HepG2 (cell line): ENCODE results near the gene BCAS4.

Experiments used
- CTCF ChIP-seq: sonication (generic); formaldehyde crosslinking; IDR thresholded peaks from 2 replicates; pipeline ENCODE4 v1.5.0; 2020; ENCODE audit warnings: mild to moderate bottlenecking, missing genetic modification reagents, moderate library complexity
- EP300 ChIP-seq, 3 experiments: sonication (generic) in 1 of 3; formaldehyde crosslinking in 1 of 3; IDR thresholded peaks; 2 replicates each; pipeline versions ENCODE4 v1.5.1 to v1.6.1; 2011 to 2020; ENCODE audit warnings: low read depth in 2 of 3, low read length in 2 of 3, borderline replicate concordance in 1 of 3, improper control_type of control experiment in 1 of 3, mild to moderate bottlenecking in 1 of 3, missing genetic modification reagents in 1 of 3, moderate library complexity in 1 of 3
- POLR2A ChIP-seq, 2 experiments: IDR thresholded peaks; 2 replicates each; pipeline ENCODE4 v1.6.1; 2011; ENCODE audit warnings: low read depth in 2 of 2, low read length in 2 of 2, mild to moderate bottlenecking in 1 of 2, moderate library complexity in 1 of 2; ENCODE audit not compliant: insufficient read depth in 1 of 2
- REST ChIP-seq, 2 experiments: IDR thresholded peaks; 2 replicates each; pipeline ENCODE4 v1.6.1; 2011 to 2012; ENCODE audit warnings: low read length in 2 of 2, borderline replicate concordance in 1 of 2, low read depth in 1 of 2, mild to moderate bottlenecking in 1 of 2, moderate library complexity in 1 of 2
- ZNF121 ChIP-seq: sonication (generic); formaldehyde crosslinking; IDR thresholded peaks from 2 replicates; pipeline ENCODE4 v1.5.0; 2020; ENCODE audit warnings: mild to moderate bottlenecking, missing genetic modification reagents
- ZNF318 ChIP-seq: sonication (generic); formaldehyde crosslinking; IDR thresholded peaks from 2 replicates; pipeline ENCODE4 v1.4.0; 2020; ENCODE audit warnings: mild to moderate bottlenecking, missing genetic modification reagents
- ZNF83 ChIP-seq: sonication (generic); formaldehyde crosslinking; IDR thresholded peaks from 2 replicates; pipeline ENCODE4 v1.4.0; 2020; ENCODE audit warnings: missing genetic modification reagents, mild to moderate bottlenecking, borderline replicate concordance

GRCh38 chr20:50762045-50762422 is 32.8 kb upstream of the BCAS4 start:
- no peak for TF ChIP-seq CTCF (CRISPR knock-in tag)
- no peak for TF ChIP-seq POLR2A (IDR thresholded peaks at IDR 0.05; ENCODE audit: insufficient read depth in 1 of 2, low read depth in 2 of 2, low read length in 2 of 2)
- no peak for TF ChIP-seq ZNF83 (CRISPR knock-in tag)
- no peak for TF ChIP-seq EP300 (IDR thresholded peaks at IDR 0.05; ENCODE audit: low read depth in 2 of 2, low read length in 2 of 2)
- no peak for TF ChIP-seq EP300 (CRISPR knock-in tag; IDR thresholded peaks at IDR 0.05; ENCODE audit: borderline replicate concordance)
- no peak for TF ChIP-seq ZNF121
- TF ChIP-seq ZNF318 (CRISPR knock-in tag) = no peak
- no peak for TF ChIP-seq REST (IDR thresholded peaks at IDR 0.05; ENCODE audit: borderline replicate concordance in 1 of 2, low read depth in 1 of 2, low read length in 2 of 2)
